Measurements from ENCODE around the gene EXOC6.

EXOC6 gene

GRCh38 chr10:93027508-93027907, 179.2 kb downstream of the EXOC6 start:
- DNase-seq: no peak

GRCh38 chr10:93028883-93029282, 180.6 kb downstream of the EXOC6 start:
- DNase-seq: peak; percentile 69

- DNase-seq: peak; percentile 71
These were observed 182.1 kb downstream of the EXOC6 start for GRCh38 chr10:93030409-93030808.

- no peak for DNase-seq
These were observed 183.9 kb downstream of the EXOC6 start for GRCh38 chr10:93032105-93032808.

- no peak for DNase-seq
These were observed 184.5 kb downstream of the EXOC6 start for GRCh38 chr10:93032809-93033137.

- DNase-seq: no peak
These were observed 186.1 kb downstream of the EXOC6 start for GRCh38 chr10:93034426-93034825.

GRCh38 chr10:93039110-93039509, 190.8 kb downstream of the EXOC6 start:
- DNase-seq: no peak

GRCh38 chr10:93039721-93040120, 191.4 kb downstream of the EXOC6 start:
- peak; percentile 42 for DNase-seq

GRCh38 chr10:93054486-93054885, 206.2 kb downstream of the EXOC6 start:
- DNase-seq: no peak

GRCh38 chr10:93058139-93058538, 209.8 kb downstream of the EXOC6 start:
- no peak for DNase-seq

GRCh38 chr10:93059975-93060886, 211.9 kb downstream of the EXOC6 start, which contains the start of gene CYP26C1:
Gene CYP26C1, plus strand, starts transcription at chr10:93060798. Its CDS starts 466 bp downstream, at chr10:93061264.
- no peak for DNase-seq

- DNase-seq: no peak
These were observed 212.7 kb downstream of the EXOC6 start for GRCh38 chr10:93060887-93061593.

GRCh38 chr10:93061594-93062513, 213.5 kb downstream of the EXOC6 start:
- no peak for DNase-seq

GRCh38 chr10:93062514-93063143, 214.3 kb downstream of the EXOC6 start:
- DNase-seq: peak; percentile 60

GRCh38 chr10:93063144-93063976, 215.0 kb downstream of the EXOC6 start:
- DNase-seq: no peak

- DNase-seq: no peak
These were observed 215.8 kb downstream of the EXOC6 start for GRCh38 chr10:93063977-93064660.

GRCh38 chr10:93064874-93065660, 216.7 kb downstream of the EXOC6 start:
- no peak for DNase-seq

- no peak for DNase-seq
These were observed 217.6 kb downstream of the EXOC6 start for GRCh38 chr10:93065675-93066543.
